SHP77 (cell line): ENCODE results near the gene MATN3.

ENCODE experiments used
- DNase-seq, 2 experiments: peaks; one replicate each; lab custom pipeline; 2025; lab: John Stamatoyannopoulos, UW

The MATN3 gene

DNA sequence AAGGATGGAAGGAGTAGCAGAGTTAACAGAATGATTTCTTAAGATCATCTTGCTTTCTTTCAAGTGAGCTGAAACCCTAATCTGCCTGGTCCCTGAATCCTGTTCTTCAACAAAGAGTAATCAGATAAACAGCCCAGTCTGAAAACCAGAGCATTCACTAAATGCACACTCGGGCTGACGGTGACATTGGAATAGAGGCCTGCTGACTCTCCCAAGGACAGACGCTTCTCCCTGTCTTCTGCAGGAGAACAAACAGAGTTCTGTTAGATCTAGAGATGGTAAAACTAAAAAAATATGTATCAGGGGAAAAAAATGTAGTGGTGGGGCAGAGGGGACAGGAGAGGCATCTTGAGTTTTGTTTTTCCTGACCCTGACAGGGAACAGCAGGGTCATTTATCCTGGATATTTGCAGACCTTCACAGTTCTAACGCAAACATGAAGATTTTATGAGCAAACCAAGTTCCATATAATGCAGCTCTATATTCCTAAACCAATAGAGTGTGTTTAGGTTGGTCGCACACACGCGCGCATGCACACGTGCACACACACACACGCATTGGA, 7.3 kb downstream of the MATN3 start:
- DNase-seq: no peak

DNA sequence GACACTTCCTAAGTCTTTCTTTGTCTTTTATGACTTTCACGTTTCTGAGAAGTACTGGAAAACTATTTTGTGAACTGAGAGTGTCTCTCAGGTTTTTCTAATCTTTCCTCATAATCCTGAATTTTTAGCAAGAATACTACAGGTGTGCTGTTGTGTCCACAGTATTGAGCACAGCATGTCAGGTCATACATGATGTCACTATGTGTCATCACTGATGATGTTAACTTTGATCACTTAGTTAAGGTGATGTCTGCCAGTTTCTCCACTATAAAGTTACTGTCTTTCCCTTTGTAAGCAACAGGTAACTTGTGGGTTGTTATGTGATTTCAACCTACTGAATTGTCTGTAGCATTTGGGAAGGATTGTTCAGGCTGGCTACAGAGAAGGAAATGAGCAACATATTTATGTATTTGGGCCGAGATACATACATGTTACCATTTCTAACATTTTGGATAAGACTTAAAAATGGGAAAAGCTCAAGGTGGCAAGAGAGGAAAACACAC, 11.1 kb downstream of the MATN3 start:
- no peak for DNase-seq

DNA sequence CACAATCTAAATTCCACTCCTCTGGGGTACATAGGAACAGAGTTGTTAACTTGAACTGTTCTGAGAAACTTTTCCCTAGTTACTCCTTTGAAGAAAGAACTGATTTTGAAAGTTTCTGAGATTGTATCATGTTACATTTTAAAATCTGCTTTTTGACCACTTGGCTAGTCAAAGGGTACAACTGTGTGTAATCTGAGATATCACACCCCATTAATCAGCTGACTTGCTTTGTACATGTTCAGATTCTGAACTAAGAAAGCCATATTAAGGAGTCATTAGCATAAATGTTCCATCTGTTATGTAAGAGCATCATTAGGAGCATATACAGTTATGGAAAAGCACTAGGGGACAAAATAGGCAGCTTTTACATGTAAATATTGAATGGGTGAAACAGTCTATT, 18.7 kb downstream of the MATN3 start:
- DNase-seq: no peak

DNA sequence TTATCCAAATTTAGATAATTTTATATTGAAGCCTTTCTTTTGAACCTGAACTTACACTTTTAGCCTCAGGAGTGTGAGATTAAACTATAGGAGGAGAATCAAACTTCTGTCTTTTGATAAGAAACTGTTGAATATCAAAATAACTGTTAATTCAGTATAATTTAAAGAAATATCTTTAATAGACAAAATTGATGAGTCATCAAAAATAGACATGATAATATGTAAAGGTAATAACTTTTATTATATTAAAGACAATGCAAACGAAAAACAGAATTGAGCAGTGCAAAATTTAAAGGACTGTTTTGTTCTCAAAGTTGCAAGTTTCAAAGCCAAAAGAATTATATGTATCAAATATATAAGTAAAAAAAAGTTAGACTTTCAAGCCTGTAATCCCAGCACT, 20.6 kb downstream of the MATN3 start:
- DNase-seq: no peak

DNA sequence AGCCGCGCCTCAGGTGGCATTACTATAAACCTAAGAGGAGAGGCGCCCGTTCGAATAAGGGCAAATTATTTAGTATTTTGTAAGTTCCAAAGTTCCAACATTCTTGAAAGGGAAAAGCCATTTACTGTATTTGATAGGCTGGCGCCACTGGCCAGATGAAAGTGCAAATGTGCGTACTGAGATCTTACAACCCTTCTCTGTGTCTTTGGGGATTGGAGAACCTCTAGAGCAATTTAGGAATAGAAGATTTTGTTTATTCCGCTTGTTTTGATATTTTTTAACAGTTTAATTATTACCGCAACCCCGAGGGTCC, 22.1 kb downstream of the MATN3 start:
- no peak for DNase-seq

DNA sequence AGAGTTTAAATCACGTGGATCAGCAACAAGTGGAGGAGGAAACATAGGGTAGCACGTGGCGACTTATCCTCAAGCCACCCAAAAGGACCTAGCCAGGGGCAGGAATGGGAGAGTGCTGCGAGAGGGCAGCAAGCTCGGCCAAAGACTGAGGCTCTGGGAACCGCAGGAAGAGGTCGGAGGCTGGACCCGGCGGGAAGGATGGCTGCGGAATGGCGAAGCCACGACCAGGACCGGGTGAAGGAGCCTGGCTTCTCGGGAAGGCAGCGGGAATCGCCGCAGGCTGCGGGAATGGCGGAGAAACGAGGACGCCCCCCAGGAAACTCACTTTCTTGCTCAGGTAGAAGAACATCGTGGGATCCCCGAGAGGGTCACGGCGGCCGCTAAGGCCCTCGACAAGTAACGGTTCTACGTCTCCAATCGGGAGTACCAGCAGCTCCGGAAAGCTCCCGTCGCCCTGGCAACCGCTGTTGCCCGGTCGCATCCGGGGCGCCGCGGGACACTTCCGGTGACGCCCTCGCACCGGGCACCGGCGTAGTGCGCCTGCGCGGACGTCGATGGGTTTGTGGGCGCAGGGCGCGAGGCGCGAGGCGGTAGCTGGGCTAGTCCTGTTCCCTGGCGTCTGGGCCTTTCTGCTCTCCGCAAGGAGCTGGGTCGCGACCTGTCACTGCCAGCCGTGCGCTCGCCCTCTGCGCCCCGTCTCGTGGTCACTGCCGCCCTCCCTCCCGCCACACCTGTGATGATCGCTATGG, 22.6 kb downstream of the MATN3 start, which contains the start of gene WDR35:
Gene WDR35 (minus strand): TSS at position 439 of the 749 bp plus-strand sequence. CDS start 90 bp downstream, at position 349.
- peak; percentile 88 to 92 for DNase-seq

DNA sequence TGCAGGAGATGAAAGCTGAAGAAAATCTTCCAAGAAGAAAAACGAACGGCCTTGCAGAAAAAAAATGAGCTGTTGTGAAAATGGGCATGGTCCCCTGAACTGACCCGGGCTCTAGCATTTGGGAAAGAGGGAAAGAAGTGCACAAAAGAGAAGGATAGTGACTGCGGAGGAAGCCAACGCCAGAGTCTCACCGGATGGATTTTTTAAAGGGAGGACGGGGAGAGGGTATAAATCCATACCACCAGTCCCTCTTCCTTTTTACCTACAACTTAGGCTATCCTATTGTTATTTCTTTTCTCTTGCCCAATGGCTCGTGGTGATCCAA, 23.2 kb downstream of the MATN3 start:
- DNase-seq: no peak

DNA sequence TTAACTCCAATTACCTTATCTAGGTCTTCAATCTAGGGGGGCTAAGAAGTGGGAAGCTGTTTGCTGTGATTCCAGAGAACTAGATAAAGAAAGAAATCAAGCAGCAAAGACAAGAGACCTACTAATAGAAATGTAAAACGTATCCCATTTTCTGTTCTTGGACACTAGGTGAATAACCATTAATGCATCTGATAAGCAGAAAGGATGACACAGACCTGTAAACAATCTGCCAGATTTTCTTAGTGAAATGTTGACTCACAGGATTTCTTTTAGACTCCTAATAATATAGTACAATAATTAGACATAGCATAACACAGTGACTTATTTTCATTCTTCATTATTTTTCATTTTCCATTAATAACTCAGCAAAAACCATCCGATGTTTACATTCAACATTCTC, 23.9 kb downstream of the MATN3 start:
- DNase-seq: no peak

DNA sequence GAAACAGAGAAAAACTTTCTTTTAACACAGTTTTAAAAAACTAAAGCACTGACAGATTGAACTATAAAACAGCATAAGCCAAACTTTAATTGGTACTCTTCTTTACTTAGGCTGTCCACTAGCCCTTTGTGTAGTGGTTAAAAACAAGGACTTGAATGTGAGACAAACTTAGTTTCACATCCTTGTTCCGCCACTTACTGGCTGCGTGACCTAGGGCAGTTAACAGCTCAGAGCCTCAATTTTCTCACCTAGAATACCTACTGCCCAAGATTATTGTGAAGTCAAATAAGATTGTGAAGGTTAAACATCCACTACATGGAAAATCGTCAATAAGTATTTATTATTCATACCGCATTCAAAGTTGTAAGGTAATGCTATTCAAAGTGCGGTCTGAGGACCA, 24.5 kb downstream of the MATN3 start:
- no peak for DNase-seq

DNA sequence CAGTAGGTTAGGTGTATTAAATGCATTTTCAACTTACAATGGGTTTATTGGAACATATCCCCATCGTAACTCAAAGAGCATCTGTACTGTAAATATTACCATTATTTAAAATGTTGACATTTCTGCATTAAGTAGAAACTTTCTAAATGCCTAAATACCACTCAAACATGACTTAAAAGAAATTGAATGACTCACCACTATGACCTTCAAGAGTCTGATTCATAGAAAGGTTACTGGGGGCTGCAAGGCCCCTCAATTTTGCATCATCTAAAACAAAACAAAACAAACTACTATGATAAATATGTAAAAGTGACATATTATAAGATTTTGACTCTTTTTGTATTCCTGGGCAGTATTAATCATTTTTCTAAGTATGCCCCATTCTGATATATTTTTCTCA, 30.2 kb downstream of the MATN3 start:
- DNase-seq: no peak

DNA sequence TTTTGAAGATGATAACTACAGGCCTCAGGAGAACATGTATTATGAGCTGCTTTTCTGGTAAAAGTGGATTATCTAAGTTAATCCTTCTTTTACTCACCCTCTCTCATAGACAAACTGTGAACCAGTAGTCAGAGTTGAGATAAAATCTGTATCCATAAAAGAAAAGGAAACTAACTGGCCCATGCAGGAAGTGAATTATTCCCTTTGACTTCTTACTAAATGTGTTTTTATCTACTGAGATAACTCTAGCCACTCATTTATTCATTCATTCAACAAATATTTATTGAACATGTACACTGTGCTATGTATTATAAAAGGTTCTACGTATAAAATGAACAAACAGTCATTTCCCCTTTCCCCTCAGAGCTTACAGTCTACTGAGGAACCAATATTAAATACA, 32.5 kb downstream of the MATN3 start:
- no peak for DNase-seq

DNA sequence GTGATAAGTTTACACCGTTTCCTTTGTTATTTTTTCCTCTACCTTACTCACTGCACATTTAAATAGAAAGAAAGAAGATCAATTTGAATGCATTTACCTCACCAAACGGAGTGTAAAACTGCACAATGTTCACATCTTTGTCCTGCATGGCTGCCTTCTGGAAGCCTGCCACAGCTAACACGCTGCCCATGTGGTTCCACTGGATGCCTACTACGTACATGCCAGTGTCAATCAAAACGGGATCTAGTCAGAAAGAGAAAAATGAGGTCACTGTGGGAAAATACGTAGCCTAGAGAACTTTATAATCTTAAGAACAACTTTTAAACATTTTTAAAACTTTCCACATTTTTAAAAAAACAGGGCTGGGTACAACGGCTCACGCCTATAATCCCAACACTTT, 39.0 kb downstream of the MATN3 start:
- no peak for DNase-seq

DNA sequence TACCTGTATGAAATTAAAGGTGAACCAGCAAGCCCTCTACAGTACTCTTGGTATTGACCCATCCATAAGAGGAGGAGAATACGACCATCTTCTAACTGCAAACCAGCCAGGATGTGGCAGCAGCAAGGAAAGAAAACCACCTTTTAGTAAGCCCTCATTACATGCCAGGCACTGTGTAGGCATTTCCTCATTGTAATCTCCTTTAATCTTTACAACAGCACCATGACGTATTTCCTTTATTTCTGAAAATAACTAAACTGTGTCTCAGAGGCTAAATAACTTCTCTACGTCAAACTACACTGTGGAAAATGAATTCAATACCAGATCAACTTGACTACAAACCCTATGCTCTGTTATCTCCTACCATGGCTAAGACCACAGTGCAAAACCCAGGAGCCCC, 40.8 kb downstream of the MATN3 start:
- DNase-seq: no peak

DNA sequence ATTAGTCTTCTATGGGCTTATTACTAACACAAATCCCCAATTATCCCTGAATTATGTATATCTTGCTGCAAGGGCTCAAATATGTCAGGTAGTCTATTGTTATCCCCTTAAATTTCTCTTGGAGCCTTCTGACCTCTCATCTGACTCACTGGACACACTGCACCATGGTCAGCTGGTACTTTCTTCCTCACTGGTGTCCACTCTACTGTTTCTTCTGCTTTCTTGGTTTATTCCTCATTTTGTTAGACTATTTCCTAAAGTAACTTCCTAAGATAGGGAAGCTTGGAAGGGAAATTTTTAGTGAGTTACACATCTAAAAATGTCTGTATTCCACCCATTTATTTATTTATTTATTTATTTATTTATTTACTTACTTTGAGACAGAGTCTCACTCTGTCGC, 49.1 kb downstream of the MATN3 start:
- no peak for DNase-seq

DNA sequence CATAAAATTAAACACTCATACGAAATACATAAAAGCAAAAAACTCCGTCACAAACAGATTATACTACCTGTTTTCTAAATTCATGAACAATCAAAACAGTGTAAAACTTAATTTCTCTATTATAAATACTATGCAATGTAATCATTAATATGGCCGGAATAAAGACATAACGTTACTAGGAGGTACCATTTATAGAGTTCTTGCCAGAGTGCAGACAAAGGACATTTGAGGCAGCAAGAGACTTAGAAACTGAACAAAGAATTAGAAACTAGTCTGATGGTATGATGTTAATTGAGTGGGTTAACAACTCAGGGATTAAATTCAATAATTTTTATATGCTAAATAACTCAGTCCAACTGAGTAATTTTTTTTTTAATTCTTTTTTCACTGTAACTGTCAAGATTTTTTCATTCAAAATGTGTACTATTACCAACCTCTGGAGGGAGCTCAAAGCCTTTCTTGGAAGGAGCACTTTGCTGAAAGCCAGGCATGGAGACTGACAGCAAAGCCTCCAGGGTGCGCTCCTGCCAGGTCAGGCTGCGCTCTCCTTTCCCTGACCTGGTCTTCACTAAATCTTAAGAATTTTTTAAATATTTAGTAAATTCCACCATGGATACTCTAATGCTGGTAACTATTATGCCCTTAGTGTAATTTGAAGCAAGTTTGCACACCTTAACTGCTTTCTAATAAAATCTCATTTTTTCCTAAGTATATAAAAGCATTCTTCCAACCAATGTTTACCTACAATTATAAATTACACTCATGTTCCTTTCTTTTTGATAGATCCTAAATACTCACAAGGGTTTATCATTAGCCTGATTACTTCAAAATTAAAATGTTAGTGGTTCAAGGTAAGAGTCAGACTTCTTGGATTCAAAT, 56.7 kb downstream of the MATN3 start:
- DNase-seq: peak; percentile 21 to 38

DNA sequence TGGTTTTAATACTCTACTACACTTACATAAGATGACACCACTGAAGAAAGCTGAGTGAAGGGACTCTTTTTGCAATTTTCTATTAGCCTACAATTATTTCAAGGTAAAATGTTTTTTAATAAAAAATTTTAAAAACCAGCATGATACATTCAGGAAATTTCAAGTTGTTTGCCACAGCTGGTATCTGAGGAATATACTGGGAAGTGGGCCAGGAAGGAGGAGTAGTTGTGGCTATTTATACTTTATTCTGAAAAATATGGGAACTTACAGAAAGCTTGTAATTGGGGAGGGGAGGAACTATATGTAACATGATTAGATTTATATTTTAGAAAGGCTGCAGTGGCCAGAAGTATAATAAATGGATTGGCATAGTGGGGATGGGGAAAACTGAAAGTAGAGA, 63.4 kb downstream of the MATN3 start:
- no peak for DNase-seq

DNA sequence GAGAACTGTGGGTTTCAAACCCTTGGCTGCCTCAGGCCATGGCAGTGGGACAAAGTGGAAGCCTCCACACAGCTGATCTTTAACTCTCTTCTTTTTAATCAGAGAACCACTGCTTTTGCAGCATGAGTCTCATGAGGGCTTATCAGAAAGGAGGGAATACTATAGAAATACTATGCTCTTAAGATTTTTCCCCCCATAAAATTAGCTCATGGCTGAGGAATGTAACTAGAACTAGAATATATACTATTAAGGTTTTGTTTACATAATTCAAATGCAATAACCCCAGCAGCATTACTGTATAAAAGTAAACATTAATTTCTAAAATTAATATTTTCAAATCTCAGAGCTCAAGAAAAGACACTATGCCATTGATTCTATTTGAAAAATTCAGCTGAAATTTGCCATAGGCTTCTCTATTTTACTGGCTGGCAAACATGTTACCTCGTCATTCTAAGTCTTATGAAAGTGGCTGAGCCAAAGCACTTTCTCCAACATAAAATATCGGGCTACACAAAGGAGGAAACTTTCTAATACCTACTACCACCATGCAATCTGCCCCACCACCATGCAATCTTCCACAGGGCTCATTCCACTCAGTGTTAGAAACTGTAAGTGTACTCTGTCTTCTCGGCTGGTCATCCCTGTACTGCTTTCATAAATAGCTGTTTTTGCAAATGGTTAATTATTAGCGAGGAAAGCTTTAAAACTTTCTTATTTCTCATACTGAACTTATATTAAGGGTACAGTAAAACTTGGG, 65.1 kb downstream of the MATN3 start:
- DNase-seq: no peak

DNA sequence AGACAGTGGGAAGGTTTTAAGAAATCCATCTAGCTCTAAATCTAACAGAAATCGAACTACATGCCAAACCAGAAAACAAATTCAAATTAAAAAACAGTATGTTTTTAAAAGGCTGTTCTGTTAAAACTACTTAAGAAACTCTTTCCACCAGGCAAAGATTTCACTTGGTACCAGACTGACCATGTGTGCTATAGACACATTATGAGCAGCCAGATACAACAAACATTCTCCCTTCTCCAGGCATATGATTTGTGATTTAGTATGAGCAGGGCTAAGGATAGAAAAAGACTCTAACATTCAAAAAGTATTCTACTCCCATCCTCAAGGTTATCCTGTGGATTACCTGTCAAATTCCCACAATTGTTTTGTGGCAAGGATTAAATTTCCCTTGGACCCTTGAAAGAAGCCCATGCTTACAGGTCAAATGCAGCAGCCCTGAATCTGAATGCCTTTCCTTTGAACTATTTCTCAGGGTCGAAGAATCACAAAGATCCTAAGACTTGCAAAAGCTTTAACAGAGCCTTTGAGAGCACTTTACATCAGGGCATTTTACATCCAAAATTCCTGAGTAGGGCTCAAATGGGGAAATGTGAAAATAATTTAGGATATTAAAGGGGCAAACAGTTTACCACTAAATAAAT, 68.1 kb downstream of the MATN3 start:
- DNase-seq: no peak

DNA sequence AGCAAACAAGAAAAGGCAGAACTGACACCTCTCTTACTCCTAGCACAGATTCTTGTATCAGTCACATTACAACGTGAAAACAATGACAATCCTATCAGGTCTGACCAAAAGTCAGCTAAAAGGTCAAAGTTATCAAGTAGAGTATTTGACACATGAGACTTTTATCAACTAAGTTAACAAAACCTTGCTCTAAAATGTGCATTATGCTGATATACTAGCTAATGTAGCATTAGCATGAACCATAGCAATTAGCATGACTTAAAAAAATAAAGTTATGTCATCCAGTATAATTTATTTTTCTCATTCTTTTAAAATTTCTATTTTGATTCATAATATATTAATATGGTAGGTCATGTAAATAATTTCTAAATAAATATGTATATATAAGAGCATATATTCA, 69.3 kb downstream of the MATN3 start:
- no peak for DNase-seq

DNA sequence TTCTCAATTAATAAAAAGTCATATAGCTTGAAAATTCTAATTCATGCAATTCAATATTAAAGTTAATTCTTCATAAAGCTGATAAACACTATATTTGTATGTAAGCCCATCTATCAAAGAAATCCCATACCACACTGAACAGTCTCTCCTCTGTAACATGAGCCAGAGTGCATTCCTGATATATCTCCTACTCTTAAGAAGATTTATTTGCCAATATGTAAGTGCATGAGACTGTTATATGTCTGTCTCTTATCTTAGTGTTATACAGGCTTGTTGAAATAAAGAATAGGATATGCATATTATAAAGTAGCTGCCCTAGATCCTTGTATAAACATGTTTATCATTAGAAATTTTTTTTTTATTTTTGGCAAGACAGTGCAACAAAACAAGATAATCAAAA, 70.3 kb downstream of the MATN3 start:
- DNase-seq: no peak
